HCT116 (cell line): ENCODE data around the gene ZNF747. TPM values are rescaled to one million over a fixed set of nuclear protein-coding genes. Genes with fewer than 3 reads are reported as not detected.
"Not testable (repeated sequence)": the region's sequence is repeated elsewhere in the genome, so short reads cannot be mapped to it uniquely, and the experiment has no call there.

Experiments
- ATAC-seq: fragments of 200-7000 bp; cut with Tn5 transposase; 2 replicates; pipeline ENCODE4 v1.9.1; 2020; ENCODE audit warnings: mild to moderate bottlenecking, moderate library complexity
- BruUV-seq: library from RNA; stranded (reverse); fragments of 400-500 nt; replicated peaks from 2 replicates; lab custom pipeline; 2021; lab: Mats Ljungman, UMichigan
- CTCF ChIA-PET: fragments of 300-600 bp; sonication (Branson Sonifier 250); formaldehyde crosslinking; loops from one replicate; lab custom pipeline; 2021; ENCODE audit warnings: antibody characterized with exemption; lab: Charles Lee
- POLR2A ChIA-PET: fragments of 300-600, 350-600 bp; sonication (Branson Sonifier 250); formaldehyde crosslinking; loops from one replicate; lab custom pipeline; 2021; ENCODE audit warnings: antibody characterized with exemption; lab: Charles Lee
- RAD21 ChIA-PET, 2 experiments: fragments of 300-600 bp; sonication (Branson Sonifier 250); formaldehyde crosslinking; loops; one replicate each; lab custom pipeline; 2023; ENCODE audit warnings: low total read pairs in 2 of 2; ENCODE audit not compliant: uncharacterized antibody in 2 of 2, unreplicated experiment in 2 of 2, low non-redundant PET in 1 of 2; lab: Charles Lee
- DNase-seq: peaks from one replicate; pipeline ENCODE4 v3.0.0-alpha.2; 2010; ENCODE audit warnings: low read depth, low spot score
- H2AFZ ChIP-seq: fragments of 200-600 bp; shearing (Covaris generic), sonication (generic); 2 replicates; pipeline ENCODE4 v1.6.1; 2017; ENCODE audit warnings: low read depth, mixed run types, mixed read lengths, antibody characterized with exemption, low read length; ENCODE audit not compliant: poor library complexity, severe bottlenecking
- H3K27ac ChIP-seq: 2 replicates; pipeline ENCODE4 v1.5.1; 2012; ENCODE audit warnings: low read depth, low read length
- H3K27me3 ChIP-seq: fragments of 200-600 bp; sonication (generic); 2 replicates; pipeline ENCODE4 v1.6.1; 2016; ENCODE audit warnings: mixed run types, low read length, mixed read lengths; ENCODE audit not compliant: insufficient read depth
- H3K36me3 ChIP-seq, 2 experiments: fragments of 200-500 bp in 1 of 2; fragments of 200-600 bp in 1 of 2; sonication (Bioruptor generic) in 1 of 2; sonication (generic) in 1 of 2; 2 replicates each; pipeline versions ENCODE4 v1.5.1 to v1.6.1; 2014 to 2016; ENCODE audit warnings: low read length in 2 of 2, inconsistent platforms in 1 of 2, mixed read lengths in 1 of 2, mixed run types in 1 of 2; ENCODE audit not compliant: insufficient read depth in 2 of 2, control insufficient read depth in 1 of 2
- H3K4me1 ChIP-seq, 2 experiments: fragments of 200-600 bp in 1 of 2; sonication (generic) in 1 of 2; 2 replicates each; pipeline versions ENCODE4 v1.5.1 to v1.6.1; 2012 to 2017; ENCODE audit warnings: low read length in 2 of 2, inconsistent platforms in 1 of 2, mild to moderate bottlenecking in 1 of 2, mixed read lengths in 1 of 2, mixed run types in 1 of 2, moderate library complexity in 1 of 2; ENCODE audit not compliant: insufficient read depth in 2 of 2, control insufficient read depth in 1 of 2
- H3K4me2 ChIP-seq: fragments of 200-600 bp; sonication (generic); 2 replicates; pipeline ENCODE4 v1.6.1; 2017; ENCODE audit warnings: mixed run types, low read length, mixed read lengths
- H3K4me3 ChIP-seq, 2 experiments: fragments of 200-600 bp in 1 of 2; sonication (generic) in 1 of 2; replicated peaks in 1 of 2; 2 replicates each; pipeline ENCODE4 v1.5.1; 2011 to 2016; ENCODE audit warnings: low read length in 2 of 2, control low read depth in 1 of 2, low read depth in 1 of 2, mild to moderate bottlenecking in 1 of 2, mixed read lengths in 1 of 2, mixed run types in 1 of 2
- H3K79me2 ChIP-seq: fragments of 200-600 bp; sonication (generic); 2 replicates; pipeline ENCODE4 v1.6.1; 2017; ENCODE audit warnings: mild to moderate bottlenecking, mixed run types, low read length, moderate library complexity, mixed read lengths; ENCODE audit not compliant: insufficient read depth
- H3K9ac ChIP-seq: fragments of 200-600 bp; sonication (generic); 2 replicates; pipeline ENCODE4 v1.6.1; 2016; ENCODE audit warnings: low read length, mixed read lengths
- H3K9me2 ChIP-seq: fragments of 200-600 bp; sonication (generic), shearing (Covaris generic); 2 replicates; pipeline ENCODE4 v1.6.1; 2017; ENCODE audit warnings: mixed run types, mild to moderate bottlenecking, moderate library complexity; ENCODE audit not compliant: insufficient read depth
- H3K9me3 ChIP-seq, 2 experiments: fragments of 200-500 bp in 1 of 2; fragments of 200-600 bp in 1 of 2; sonication (Bioruptor generic) in 1 of 2; sonication (generic) in 1 of 2; 2 replicates each; pipeline ENCODE4 v1.6.1; 2014 to 2017; ENCODE audit warnings: low read length in 2 of 2, mixed read lengths in 2 of 2, inconsistent platforms in 1 of 2, low read depth in 1 of 2, mild to moderate bottlenecking in 1 of 2, mixed run types in 1 of 2, moderate library complexity in 1 of 2; ENCODE audit not compliant: control insufficient read depth in 1 of 2, insufficient read depth in 1 of 2
- H4K20me1 ChIP-seq: fragments of 200-600 bp; sonication (generic), shearing (Covaris generic); 2 replicates; pipeline ENCODE4 v1.6.1; 2017; ENCODE audit warnings: mixed run types, mild to moderate bottlenecking, moderate library complexity; ENCODE audit not compliant: insufficient read depth
- CBX3 ChIP-seq: IDR thresholded peaks from 2 replicates; pipeline ENCODE4 v1.6.1; 2012; ENCODE audit warnings: low read depth
- POLR2AphosphoS5 ChIP-seq: IDR thresholded peaks from 2 replicates; pipeline ENCODE4 v1.6.1; 2011; ENCODE audit warnings: mild to moderate bottlenecking, low read depth, low read length, moderate library complexity
- YY1 ChIP-seq: IDR thresholded peaks from 2 replicates; pipeline ENCODE4 v1.6.1; 2011; ENCODE audit warnings: low read length, low read depth, moderate library complexity, mild to moderate bottlenecking; ENCODE audit not compliant: insufficient replicate concordance; ENCODE audit errors: extremely low read depth
- intact Hi-C: fragments of 100-400 bp; cut with micrococcal nuclease; formaldehyde crosslinking; loops from 2 replicates; pipeline ENCODE4 v1.10.0; 2022
- total RNA-seq: library from RNA; stranded (reverse); gene quantifications from one replicate; pipeline ENCODE4 v1.2.1, GENCODE V29; 2021; ENCODE audit not compliant: unreplicated experiment

ZNF747 gene
- total RNA-seq, 1 experiment from 2014 or later, result 2.1 TPM

DNA sequence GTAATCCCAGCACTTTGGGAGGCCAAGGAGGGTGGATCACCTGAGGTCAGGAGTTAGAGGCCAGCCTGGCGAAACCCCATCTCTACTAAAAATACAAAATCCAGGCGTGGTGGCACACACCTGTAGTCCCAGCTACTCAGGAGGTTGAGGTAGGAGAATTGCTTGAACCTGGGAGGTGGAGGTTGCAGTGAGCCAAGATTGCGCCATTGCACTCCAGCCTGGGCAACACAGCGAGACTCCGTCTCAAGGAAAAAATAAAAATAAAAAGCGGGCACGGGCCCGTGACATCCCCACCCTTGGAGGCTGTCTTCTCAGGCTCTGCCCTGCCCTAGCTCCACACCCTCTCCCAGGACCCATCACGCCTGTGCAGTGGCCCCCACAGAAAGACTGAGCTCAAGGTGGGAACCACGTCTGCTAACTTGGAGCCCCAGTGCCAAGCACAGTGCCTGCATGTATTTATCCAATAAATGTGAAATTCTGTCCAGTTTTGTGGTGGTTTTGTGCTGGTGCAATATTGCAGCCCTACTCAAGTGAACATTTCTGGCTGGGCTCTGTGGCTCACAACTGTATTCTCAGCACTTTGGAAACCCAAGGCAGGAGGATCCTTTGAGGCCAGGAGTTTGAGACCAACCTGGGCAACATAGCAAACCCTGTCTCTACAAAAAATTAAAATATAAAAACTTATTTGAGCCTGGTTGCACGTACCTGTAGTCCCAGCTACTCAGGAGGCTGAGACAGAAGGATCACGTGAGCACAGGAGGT, 11.8 kb downstream of the ZNF747 start:
- H3K4me3 ChIP-seq, CTCF ChIA-PET, H3K9me2 ChIP-seq, H3K36me3 ChIP-seq, intact Hi-C loops, BruUV-seq, DNase-seq, H3K27me3 ChIP-seq, H3K9me3 ChIP-seq, H2AFZ ChIP-seq, H3K27ac ChIP-seq, RAD21 ChIA-PET, H3K4me2 ChIP-seq, H4K20me1 ChIP-seq, H3K9ac ChIP-seq, ATAC-seq: not testable (repeated sequence)
- Histone ChIP-seq H3K79me2 (peaks cover 12% of the 10 kb centered on the region), H3K4me1 (peaks cover 4 to 19% of the 10 kb centered on the region in 2 experiments)
- TF ChIP-seq POLR2AphosphoS5, result peak; percentile 32; the same call in 1 of the 2 replicates
- POLR2A ChIA-PET, result interaction anchor here (0.6 to 1.3 kb wide), 3 partner anchors 13 to 397 kb away, joined by 3 to 4 read pairs (median 3); no protein-coding TSS in a partner anchor

DNA sequence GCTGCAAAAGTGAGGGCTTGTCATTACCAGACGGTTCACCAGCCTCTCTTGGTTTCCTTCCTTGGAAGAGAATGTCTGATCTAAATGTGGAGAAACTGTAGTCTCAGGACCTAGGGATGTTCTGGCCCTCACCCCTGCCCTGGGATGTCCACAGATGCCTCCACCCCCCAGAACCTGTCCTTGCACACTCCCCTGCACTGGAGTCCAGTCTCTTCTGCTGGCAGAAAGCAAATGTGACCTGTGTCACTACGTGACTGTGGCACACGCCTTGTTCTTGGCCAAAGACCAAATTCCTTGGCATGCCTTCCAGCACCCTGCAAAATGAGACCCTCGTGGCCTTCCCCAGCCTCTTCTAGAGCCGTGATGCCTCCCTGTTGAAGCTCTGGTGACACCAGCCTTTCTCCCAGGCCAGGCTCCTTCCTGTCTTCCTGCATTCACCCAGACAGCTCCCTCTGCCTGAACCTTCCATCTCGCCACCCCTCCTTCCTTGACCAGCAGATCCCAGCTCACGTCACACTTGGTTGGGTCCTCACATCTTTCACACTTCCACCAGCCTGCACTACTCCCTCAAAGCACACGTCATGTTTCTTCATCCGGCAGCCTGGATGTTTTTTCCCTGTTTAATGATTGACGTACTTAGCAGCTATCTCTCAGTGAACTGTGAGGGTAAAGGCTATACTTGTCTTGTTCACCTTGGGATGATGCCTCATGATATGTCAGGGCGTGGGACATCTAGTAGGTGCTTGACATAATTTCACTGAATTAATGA, 12.6 kb downstream of the ZNF747 start:
- DNase-seq (no peak), ATAC-seq (no peak)
- CTCF ChIA-PET, result no interaction called here
- no peak overlapping the region for H3K4me2 ChIP-seq
- no peaks in the 10 kb centered on the region; a peak in 1 of 4 replicates for H3K36me3 ChIP-seq
- no peak overlapping the region for H3K27ac ChIP-seq
- TF ChIP-seq YY1 (no peak), CBX3 (no peak)
- no peaks in the 10 kb centered on the region for H3K27me3 ChIP-seq
- H3K4me1 ChIP-seq, result peaks cover 0 to 13% of the 10 kb centered on the region in 2 experiments; a peak in 1 of 4 replicates
- no TSS peak for BruUV-seq
- POLR2A ChIA-PET, result interaction anchor here (1.3 kb wide), 1 partner anchor 13 kb away, joined by 3 read pairs; no protein-coding TSS in a partner anchor
- H3K79me2 ChIP-seq, result peaks cover 12% of the 10 kb centered on the region
- H3K4me3 ChIP-seq, result no peak overlapping the region
- no peak overlapping the region for H2AFZ ChIP-seq
- H3K9me3 ChIP-seq, result no peaks in the 10 kb centered on the region
- no peak overlapping the region for H3K9ac ChIP-seq
- RAD21 ChIA-PET, result no interaction called here
- intact Hi-C loops, result no loop called here
- no peaks in the 10 kb centered on the region for H3K9me2 ChIP-seq
- H4K20me1 ChIP-seq, result no peaks in the 10 kb centered on the region
